ENCODE measurements around the gene SLC22A13. TPM values are rescaled to one million over a fixed set of nuclear protein-coding genes. Genes with fewer than 3 reads are reported as not detected.
A peak's percentile ranks its signal among the peaks of the same experiment; 100 is the strongest.

The SLC22A13 gene
- total RNA-seq, 1 donor from 2014 or later: 1.2 TPM

GRCh38 chr3:38250198-38250597 lies 15.4 kb upstream of the SLC22A13 start:
- Mint-ChIP-seq H3K36me3 (ENCODE audit: unreplicated experiment) (peaks cover 78% of the 10 kb centered on the region), H3K27ac (ENCODE audit: unreplicated experiment) (no peak overlapping the region), H3K4me3 (ENCODE audit: unreplicated experiment) (no peak overlapping the region), H3K4me1 (ENCODE audit: unreplicated experiment) (peaks cover 34% of the 10 kb centered on the region), H3K9me3 (ENCODE audit: unreplicated experiment) (no peaks in the 10 kb centered on the region), H3K27me3 (ENCODE audit: unreplicated experiment) (no peaks in the 10 kb centered on the region)
- no peak for DNase-seq (ENCODE audit: extremely low spot score, unreplicated experiment)
- no peak for TF ChIP-seq CTCF (IDR thresholded peaks at IDR 0.05)

- no peak overlapping the region for H3K27ac Mint-ChIP-seq (ENCODE audit: unreplicated experiment)
- peaks cover 74% of the 10 kb centered on the region for H3K36me3 Mint-ChIP-seq (ENCODE audit: unreplicated experiment)
- DNase-seq (ENCODE audit: extremely low spot score, unreplicated experiment): no peak
- H3K27me3 Mint-ChIP-seq (ENCODE audit: unreplicated experiment): no peaks in the 10 kb centered on the region
- H3K9me3 Mint-ChIP-seq (ENCODE audit: unreplicated experiment): no peaks in the 10 kb centered on the region
- H3K4me1 Mint-ChIP-seq (ENCODE audit: unreplicated experiment): peaks cover 34% of the 10 kb centered on the region
- no peak overlapping the region for H3K4me3 Mint-ChIP-seq (ENCODE audit: unreplicated experiment)
- no peak for TF ChIP-seq CTCF (IDR thresholded peaks at IDR 0.05)
Observed at GRCh38 chr3:38251197-38251596, 14.4 kb upstream of the SLC22A13 start.

GRCh38 chr3:38253704-38254103 lies 11.9 kb upstream of the SLC22A13 start:
- Mint-ChIP-seq H3K4me3 (ENCODE audit: unreplicated experiment) (no peak overlapping the region), H3K9me3 (ENCODE audit: unreplicated experiment) (no peaks in the 10 kb centered on the region), H3K4me1 (ENCODE audit: unreplicated experiment) (peaks cover 18% of the 10 kb centered on the region), H3K36me3 (ENCODE audit: unreplicated experiment) (peaks cover 60% of the 10 kb centered on the region), H3K27me3 (ENCODE audit: unreplicated experiment) (no peaks in the 10 kb centered on the region), H3K27ac (ENCODE audit: unreplicated experiment) (peak overlapping the region; percentile 86)
- no peak for TF ChIP-seq CTCF (IDR thresholded peaks at IDR 0.05)
- no peak for DNase-seq (ENCODE audit: extremely low spot score, unreplicated experiment)

- TF ChIP-seq CTCF (IDR thresholded peaks at IDR 0.05): no peak
- no peak for DNase-seq (ENCODE audit: extremely low spot score, unreplicated experiment)
- Mint-ChIP-seq H3K27ac (ENCODE audit: unreplicated experiment) (no peak overlapping the region), H3K9me3 (ENCODE audit: unreplicated experiment) (no peaks in the 10 kb centered on the region), H3K4me1 (ENCODE audit: unreplicated experiment) (peaks cover 21% of the 10 kb centered on the region), H3K36me3 (ENCODE audit: unreplicated experiment) (peaks cover 52% of the 10 kb centered on the region), H3K27me3 (ENCODE audit: unreplicated experiment) (no peaks in the 10 kb centered on the region), H3K4me3 (ENCODE audit: unreplicated experiment) (no peak overlapping the region)
Observed at GRCh38 chr3:38254872-38255271, 10.7 kb upstream of the SLC22A13 start.

GRCh38 chr3:38255627-38256026 lies 10.0 kb upstream of the SLC22A13 start:
- Mint-ChIP-seq H3K27ac (ENCODE audit: unreplicated experiment) (no peak overlapping the region), H3K4me3 (ENCODE audit: unreplicated experiment) (no peak overlapping the region), H3K9me3 (ENCODE audit: unreplicated experiment) (no peaks in the 10 kb centered on the region), H3K36me3 (ENCODE audit: unreplicated experiment) (peaks cover 49% of the 10 kb centered on the region), H3K27me3 (ENCODE audit: unreplicated experiment) (no peaks in the 10 kb centered on the region), H3K4me1 (ENCODE audit: unreplicated experiment) (peaks cover 21% of the 10 kb centered on the region)
- TF ChIP-seq CTCF (IDR thresholded peaks at IDR 0.05): no peak
- DNase-seq (ENCODE audit: extremely low spot score, unreplicated experiment): no peak

All from osteocyte (in vitro differentiated cells).